NT2/D1 (cell line): Measurements from ENCODE around the gene ZFYVE21.

Experiments used
- DNase-seq: peaks from one replicate; pipeline ENCODE4 v3.0.0-alpha.2; 2011; ENCODE audit warnings: low read depth, low spot score
- H3K27me3 ChIP-seq: 2 replicates; pipeline ENCODE4 v1.6.0; 2011; ENCODE audit warnings: mild to moderate bottlenecking; ENCODE audit not compliant: insufficient read length, insufficient read depth
- H3K36me3 ChIP-seq: 2 replicates; pipeline ENCODE4 v1.6.1; 2011; ENCODE audit warnings: mild to moderate bottlenecking, low read length, mixed read lengths; ENCODE audit not compliant: insufficient read depth, insufficient read length
- H3K4me1 ChIP-seq: 2 replicates; pipeline ENCODE4 v1.5.1; 2011; ENCODE audit not compliant: insufficient read depth, insufficient read length
- H3K4me3 ChIP-seq: 2 replicates; pipeline ENCODE4 v1.5.1; 2011; ENCODE audit warnings: low read depth; ENCODE audit not compliant: insufficient read length
- H3K9ac ChIP-seq: 2 replicates; pipeline ENCODE4 v1.6.0; 2011; ENCODE audit warnings: low read depth; ENCODE audit not compliant: insufficient read length
- H3K9me3 ChIP-seq: 2 replicates; pipeline ENCODE4 v1.5.1; 2011; ENCODE audit warnings: mild to moderate bottlenecking, low read length; ENCODE audit not compliant: insufficient read depth
- SUZ12 ChIP-seq: IDR thresholded peaks from 2 replicates; pipeline ENCODE4 v1.6.1; 2011; ENCODE audit not compliant: insufficient read length, insufficient read depth; ENCODE audit errors: extremely low read depth
- YY1 ChIP-seq: IDR thresholded peaks from 2 replicates; pipeline ENCODE4 v1.6.1; 2011; ENCODE audit not compliant: insufficient read length, insufficient read depth
- ZNF274 ChIP-seq: IDR thresholded peaks from 2 replicates; pipeline ENCODE4 v1.6.1; 2011; ENCODE audit warnings: mild to moderate bottlenecking, low read depth, low read length

Gene ZFYVE21

DNA sequence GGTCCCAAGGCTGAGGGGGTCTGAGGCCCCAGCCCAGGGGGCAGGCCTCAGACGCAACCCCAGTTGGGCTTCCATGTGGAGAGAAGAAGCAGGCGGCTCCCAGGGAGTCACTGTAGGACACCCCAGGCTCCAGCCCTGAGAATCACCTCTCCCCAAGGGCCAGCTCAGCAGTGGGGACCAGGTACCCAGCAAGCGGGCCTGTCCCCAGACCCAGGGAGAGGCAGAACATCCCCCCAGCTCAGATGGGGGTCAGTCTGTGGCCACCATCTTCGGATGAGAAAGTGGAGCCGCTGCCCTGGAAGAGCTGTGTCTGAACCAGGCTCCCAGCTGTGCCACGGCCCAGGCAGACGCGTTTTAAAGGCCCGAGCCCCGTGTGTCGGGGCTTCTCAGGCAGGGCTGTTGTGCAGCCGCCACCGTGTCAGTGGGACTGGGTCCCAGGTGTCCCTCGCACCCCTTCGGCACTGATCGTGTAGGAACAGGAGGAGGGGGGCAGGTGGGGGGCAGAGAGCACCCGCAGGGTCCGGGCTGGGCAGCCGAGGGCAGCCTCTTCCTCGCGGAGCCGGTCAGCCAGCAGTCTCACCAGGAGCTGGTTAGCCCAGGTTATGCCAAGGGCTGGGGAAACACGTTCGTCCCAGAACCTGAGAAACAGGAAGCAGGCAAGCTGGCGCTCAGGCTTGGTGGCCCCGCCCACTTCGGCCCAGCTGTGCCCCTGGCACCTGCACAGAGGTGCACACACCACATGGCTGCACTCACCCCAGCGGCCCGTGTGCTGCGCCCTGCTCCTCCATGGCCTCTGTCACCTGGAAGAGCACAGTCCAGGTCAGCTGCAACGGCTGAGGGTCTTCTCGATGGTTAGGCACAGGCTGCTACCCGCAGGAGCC lies 17.0 kb upstream of the ZFYVE21 start:
- Histone ChIP-seq H3K36me3 (peaks cover 81% of the 10 kb centered on the region), H3K9ac (no peak overlapping the region), H3K27me3 (no peaks in the 10 kb centered on the region), H3K4me1 (peaks cover 3% of the 10 kb centered on the region), H3K9me3 (no peaks in the 10 kb centered on the region), H3K4me3 (no peak overlapping the region)
- no peak for DNase-seq
- TF ChIP-seq SUZ12 (no peak), YY1 (no peak), ZNF274 (no peak)

GRCh38 chr14:103699261-103699661 lies 16.3 kb upstream of the ZFYVE21 start:
- H3K9ac ChIP-seq, result no peak overlapping the region
- no peak for TF ChIP-seq ZNF274
- TF ChIP-seq YY1, result no peak
- no peak for TF ChIP-seq SUZ12
- H3K36me3 ChIP-seq, result peaks cover 81% of the 10 kb centered on the region
- H3K4me1 ChIP-seq, result peaks cover 6% of the 10 kb centered on the region
- no peaks in the 10 kb centered on the region for H3K9me3 ChIP-seq
- no peak overlapping the region for H3K4me3 ChIP-seq
- H3K27me3 ChIP-seq, result no peaks in the 10 kb centered on the region
- no peak for DNase-seq

DNA sequence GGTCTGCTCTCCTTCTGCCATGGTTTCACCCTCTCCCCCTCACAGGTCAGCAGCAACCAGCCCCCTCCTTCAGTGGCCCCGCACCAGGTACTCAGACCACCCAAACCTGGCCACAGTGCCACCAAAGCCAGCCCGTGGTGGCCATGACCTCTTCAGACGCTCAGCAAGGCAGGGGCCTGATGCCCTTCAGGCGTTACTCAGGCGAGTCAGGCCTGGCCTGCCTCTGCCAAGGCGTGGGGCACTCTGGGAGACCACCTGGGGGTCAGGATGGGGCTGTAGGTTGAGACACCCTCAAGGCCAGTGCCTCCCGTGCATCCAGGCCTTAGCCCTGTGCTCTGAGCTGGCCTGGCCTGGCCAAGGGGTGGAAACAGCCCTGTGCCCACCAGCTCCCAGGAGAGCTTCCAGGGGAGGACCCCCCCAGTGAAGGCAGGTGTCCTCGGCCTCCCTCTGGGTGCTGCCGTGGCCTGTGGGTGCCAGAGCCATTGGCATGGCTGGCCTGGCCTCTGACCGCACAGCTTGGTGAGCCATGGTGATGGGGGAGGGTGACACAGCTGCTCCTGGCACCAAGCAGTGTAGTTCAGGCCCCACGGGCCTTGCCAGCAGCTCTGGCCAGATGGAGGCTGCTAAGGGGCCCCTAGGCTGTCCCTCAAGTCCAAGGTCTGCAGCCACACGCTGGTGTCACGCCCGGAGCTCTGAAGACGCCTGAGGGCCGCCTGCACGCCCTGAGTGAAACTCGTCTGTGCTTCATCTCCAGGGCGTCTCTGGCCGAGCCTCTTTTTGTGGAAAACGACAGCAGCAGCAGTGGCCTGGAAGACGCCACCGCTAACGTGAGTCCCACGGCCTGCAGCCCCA lies 15.5 kb upstream of the ZFYVE21 start:
- DNase-seq, result no peak
- Histone ChIP-seq H3K36me3 (peaks cover 82% of the 10 kb centered on the region), H3K27me3 (no peaks in the 10 kb centered on the region), H3K9me3 (no peaks in the 10 kb centered on the region), H3K4me1 (peaks cover 6% of the 10 kb centered on the region), H3K9ac (no peak overlapping the region), H3K4me3 (no peak overlapping the region)
- no peak for TF ChIP-seq ZNF274
- no peak for TF ChIP-seq YY1
- TF ChIP-seq SUZ12, result no peak

DNA sequence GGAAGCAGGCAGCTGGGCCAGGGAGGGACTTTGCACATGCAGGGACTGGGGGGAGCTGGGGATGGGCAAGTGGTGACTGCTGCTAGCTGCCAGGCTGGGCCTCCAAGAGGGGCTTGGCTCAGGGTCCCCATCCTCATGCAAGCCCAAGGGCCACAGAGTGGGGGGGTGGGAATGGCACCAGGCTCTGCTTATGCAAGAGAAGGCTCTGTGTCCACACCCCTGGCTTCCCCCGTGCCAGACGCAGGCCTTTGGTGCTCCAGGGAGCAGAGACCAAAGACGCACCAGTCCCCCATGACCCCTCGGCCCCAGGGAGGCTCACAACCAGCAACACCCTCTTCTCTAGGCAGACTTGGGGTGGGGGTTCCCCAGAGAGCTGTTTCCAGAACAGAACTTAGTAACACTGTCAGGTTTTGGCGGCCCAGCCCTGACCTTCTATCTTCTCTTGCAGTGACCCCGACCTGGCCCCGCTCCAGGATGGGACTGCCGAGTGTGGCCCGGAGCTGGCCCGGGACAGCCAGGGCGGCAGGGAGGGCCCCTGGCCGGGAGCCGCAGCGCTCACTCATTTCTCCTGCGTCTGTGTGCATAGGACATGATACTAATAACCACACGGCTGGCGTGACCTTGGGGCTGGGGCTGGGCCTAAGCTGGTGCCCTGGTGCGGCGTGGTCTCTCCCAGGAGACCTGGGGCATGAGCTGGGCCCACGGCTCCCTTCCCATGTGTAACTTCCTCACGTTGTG lies 14.7 kb upstream of the ZFYVE21 start:
- Histone ChIP-seq H3K27me3 (no peaks in the 10 kb centered on the region), H3K9ac (no peak overlapping the region), H3K36me3 (peaks cover 85% of the 10 kb centered on the region), H3K4me3 (no peak overlapping the region), H3K9me3 (no peaks in the 10 kb centered on the region), H3K4me1 (peaks cover 10% of the 10 kb centered on the region)
- TF ChIP-seq ZNF274 (no peak), SUZ12 (no peak), YY1 (no peak)
- no peak for DNase-seq

- H3K9me3 ChIP-seq, result no peaks in the 10 kb centered on the region
- no peak for DNase-seq
- H3K36me3 ChIP-seq, result peaks cover 93% of the 10 kb centered on the region
- H3K4me3 ChIP-seq, result no peak overlapping the region
- peaks cover 10% of the 10 kb centered on the region for H3K4me1 ChIP-seq
- H3K27me3 ChIP-seq, result no peaks in the 10 kb centered on the region
- TF ChIP-seq ZNF274, result no peak
- no peak for TF ChIP-seq YY1
- no peak for TF ChIP-seq SUZ12
- H3K9ac ChIP-seq, result no peak overlapping the region
Measured at GRCh38 chr14:103702095-103702494, 13.5 kb upstream of the ZFYVE21 start.

- no peaks in the 10 kb centered on the region for H3K27me3 ChIP-seq
- no peaks in the 10 kb centered on the region for H3K9me3 ChIP-seq
- H3K4me1 ChIP-seq, result peaks cover 7% of the 10 kb centered on the region
- H3K4me3 ChIP-seq, result no peak overlapping the region
- TF ChIP-seq YY1 (no peak), SUZ12 (no peak), ZNF274 (no peak)
- H3K9ac ChIP-seq, result no peak overlapping the region
- DNase-seq, result no peak
- H3K36me3 ChIP-seq, result peaks cover 94% of the 10 kb centered on the region
Measured at GRCh38 chr14:103702497-103703432, 12.8 kb upstream of the ZFYVE21 start.
